GM12801 (cell line): Measurements from ENCODE around the gene EP400.

Experiments
- CTCF ChIP-seq: IDR thresholded peaks from one replicate; pipeline ENCODE4 v1.5.1; 2011; ENCODE audit warnings: control low read depth; ENCODE audit not compliant: insufficient read length; ENCODE audit errors: extremely low read depth

The EP400 gene

GRCh38 chr12:132105467-132105866 is 155.7 kb downstream of the EP400 start:
- TF ChIP-seq CTCF = no peak

DNA sequence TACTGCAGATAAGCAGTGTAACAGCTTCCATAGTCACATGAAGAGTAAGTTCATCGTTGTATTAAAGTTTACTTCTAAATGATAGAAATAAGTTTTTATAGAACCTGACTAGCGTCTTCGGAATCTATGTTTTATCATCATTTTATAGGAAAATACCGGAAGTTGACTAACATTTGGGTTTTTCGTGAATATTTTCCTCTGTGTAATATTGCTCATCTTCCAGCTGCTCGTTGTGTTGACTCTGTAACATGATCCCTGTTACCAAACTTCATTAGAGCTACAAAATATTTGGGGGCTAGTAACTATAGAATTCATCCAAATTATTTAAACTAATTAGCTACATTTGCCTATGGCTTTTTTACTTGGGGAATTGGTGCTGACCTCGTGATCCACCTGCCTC is 157.2 kb downstream of the EP400 start:
- TF ChIP-seq CTCF = no peak

- no peak for TF ChIP-seq CTCF
These were observed 158.6 kb downstream of the EP400 start for GRCh38 chr12:132108211-132108832.

DNA sequence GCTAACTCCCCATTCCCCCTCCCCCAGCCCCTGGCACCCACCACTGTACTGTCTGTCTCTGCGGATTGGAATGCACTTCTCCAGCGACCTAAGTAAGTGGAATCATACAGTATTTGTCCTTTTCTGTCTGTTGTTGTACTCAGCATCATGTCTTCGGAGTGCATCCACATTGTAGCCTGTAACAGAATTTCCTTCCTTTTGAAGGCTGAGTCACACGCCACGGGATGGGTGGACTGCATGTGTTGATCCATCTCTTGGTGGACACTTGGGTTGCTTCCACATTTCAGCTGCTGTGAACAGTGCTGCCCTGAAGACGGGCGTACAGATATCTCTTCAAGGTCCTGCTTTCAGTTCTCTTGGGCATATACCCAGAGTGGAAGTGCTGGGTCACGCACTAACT is 160.0 kb downstream of the EP400 start:
- TF ChIP-seq CTCF = no peak

GRCh38 chr12:132110677-132111076 is 160.9 kb downstream of the EP400 start:
- TF ChIP-seq CTCF = no peak

DNA sequence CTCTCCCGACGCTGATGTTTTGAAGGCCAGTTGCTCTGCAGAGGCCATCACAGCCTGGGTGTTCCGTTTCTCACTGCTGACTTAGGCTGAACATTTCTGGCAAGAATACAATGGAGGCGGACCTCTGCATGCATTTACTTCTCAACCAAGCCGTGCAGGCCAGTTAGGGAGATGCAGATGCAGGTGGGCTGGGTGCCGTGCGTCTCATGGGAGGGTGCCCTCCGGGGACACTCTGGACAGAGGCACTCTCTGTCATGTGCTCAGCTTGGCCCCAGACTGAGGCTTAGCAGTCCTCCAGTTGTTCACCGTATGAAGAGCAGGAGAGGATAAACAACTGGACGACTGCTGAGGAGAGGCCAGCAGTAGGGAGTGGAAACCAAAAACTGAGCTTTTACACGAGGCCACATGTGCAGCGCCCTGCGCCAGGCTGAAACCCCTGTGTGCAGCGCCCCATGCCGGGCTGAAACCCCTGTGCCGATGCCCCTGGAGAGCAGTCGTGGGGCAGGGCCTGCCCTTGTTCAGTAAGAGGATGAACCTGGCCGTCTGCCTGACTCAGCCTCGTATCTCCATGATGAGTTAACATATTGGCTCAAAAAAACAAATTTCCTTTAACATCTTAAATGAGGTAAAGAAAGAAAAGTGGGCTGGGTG is 162.0 kb downstream of the EP400 start:
- TF ChIP-seq CTCF = no peak

GRCh38 chr12:132114667-132115066 is 164.9 kb downstream of the EP400 start:
- no peak for TF ChIP-seq CTCF

DNA sequence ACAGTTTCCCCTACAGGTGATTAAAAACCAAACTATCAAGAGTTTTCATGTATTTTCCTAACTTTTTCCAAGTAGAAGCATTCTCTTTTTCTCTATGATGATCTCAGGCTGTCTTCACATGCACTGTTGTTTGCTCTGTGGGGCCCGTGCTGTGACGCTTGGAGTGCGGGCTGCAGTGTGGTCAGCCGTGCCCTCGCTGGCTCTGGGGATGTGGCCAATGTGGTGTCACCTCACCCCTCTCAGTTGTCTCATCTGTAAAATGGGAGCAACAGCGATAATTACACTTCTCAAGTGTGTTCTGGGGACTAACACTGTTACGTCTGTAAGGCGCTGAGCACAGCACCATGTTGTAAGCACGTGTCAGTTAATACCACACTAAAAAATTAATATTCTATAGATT is 165.8 kb downstream of the EP400 start:
- TF ChIP-seq CTCF = no peak
